BJ (cell line): ENCODE measurements around the gene HEPACAM. TPM values are rescaled to one million over a fixed set of nuclear protein-coding genes. Genes with fewer than 3 reads are reported as not detected.

ENCODE experiments used
- CTCF ChIA-PET: fragments of 350-600 bp; formaldehyde crosslinking; extraction: SDS; loops from one replicate; lab custom pipeline; 2021; ENCODE audit warnings: antibody characterized with exemption, inconsistent platforms; lab: Yijun Ruan, JAX
- POLR2A ChIA-PET: fragments of 300-600 bp; sonication (Branson Sonifier 250); formaldehyde crosslinking; extraction: SDS; loops from one replicate; lab custom pipeline; 2021; ENCODE audit warnings: antibody characterized with exemption; lab: Charles Lee
- DNase-seq: peaks from one replicate; pipeline ENCODE4 v3.0.0-alpha.2; 2011; ENCODE audit warnings: low read depth
- H3K27me3 ChIP-seq: 2 replicates; pipeline ENCODE4 v1.6.0; 2011; ENCODE audit warnings: low read length; ENCODE audit not compliant: control insufficient read depth, insufficient read depth
- H3K36me3 ChIP-seq: 2 replicates; pipeline ENCODE4 v1.5.1; 2011; ENCODE audit warnings: low read length; ENCODE audit not compliant: control insufficient read depth, insufficient read depth
- H3K4me3 ChIP-seq: 2 replicates; pipeline ENCODE4 v1.5.1; 2011; ENCODE audit warnings: low read depth, mild to moderate bottlenecking, control low read depth, low read length
- polyA plus RNA-seq: library from polyadenylated mRNA; depleted of rRNA; stranded (reverse); fragments of >200 nt; gene quantifications from 2 replicates; pipeline ENCODE4 v1.2.3, GENCODE V29; 2011
- TF ChIP-seq, protein P1 (sequence below): IDR thresholded peaks from 2 replicates; pipeline ENCODE4 v1.5.1; 2011; ENCODE audit warnings: low read depth, mild to moderate bottlenecking, control low read depth, inconsistent platforms, low read length, moderate library complexity; ENCODE audit not compliant: insufficient read depth

HEPACAM gene
- polyA plus RNA-seq, 1 experiment: 0.06 TPM

DNA sequence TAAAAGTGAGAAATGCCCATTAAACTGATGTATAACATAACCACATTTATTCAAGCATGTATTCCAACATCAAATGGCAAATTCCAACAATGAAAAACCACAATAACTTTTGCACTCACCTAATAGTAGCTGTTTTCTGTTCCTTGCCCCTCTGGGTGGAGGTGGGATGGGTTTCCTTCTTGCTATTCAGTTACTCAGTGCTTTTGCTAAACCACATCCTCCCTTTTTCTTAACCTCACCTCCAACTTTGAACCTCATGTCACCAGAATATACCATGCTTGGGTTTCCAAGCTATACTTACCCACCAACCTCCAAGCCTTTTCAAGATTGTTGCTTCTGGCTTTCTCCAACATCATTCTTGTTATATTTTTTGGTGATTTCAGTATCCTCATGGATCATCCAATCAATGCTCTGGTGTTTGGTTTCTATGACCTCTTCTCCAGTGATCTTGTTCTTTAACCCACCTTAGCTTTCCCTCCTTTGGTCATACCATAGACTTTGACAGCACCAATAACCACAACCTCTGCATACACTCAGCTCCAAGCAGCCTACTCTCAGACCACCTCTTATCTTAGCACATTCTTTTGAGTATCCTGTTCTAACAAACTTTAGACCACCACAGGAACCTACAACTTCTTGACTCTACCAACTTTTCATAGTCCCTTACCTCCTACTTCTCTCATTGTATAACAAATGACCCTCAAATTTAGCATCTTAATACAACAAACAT lies 14.9 kb upstream of the HEPACAM start:
- H3K4me3 ChIP-seq: no peak overlapping the region
- H3K27me3 ChIP-seq: no peaks in the 10 kb centered on the region
- DNase-seq: no peak
- CTCF ChIA-PET: interaction anchor here (0.6 to 1.2 kb wide), 2 partner anchors 478 to 549 kb away, joined by 3 read pairs; no protein-coding TSS in a partner anchor
- TF ChIP-seq, protein P1, sequence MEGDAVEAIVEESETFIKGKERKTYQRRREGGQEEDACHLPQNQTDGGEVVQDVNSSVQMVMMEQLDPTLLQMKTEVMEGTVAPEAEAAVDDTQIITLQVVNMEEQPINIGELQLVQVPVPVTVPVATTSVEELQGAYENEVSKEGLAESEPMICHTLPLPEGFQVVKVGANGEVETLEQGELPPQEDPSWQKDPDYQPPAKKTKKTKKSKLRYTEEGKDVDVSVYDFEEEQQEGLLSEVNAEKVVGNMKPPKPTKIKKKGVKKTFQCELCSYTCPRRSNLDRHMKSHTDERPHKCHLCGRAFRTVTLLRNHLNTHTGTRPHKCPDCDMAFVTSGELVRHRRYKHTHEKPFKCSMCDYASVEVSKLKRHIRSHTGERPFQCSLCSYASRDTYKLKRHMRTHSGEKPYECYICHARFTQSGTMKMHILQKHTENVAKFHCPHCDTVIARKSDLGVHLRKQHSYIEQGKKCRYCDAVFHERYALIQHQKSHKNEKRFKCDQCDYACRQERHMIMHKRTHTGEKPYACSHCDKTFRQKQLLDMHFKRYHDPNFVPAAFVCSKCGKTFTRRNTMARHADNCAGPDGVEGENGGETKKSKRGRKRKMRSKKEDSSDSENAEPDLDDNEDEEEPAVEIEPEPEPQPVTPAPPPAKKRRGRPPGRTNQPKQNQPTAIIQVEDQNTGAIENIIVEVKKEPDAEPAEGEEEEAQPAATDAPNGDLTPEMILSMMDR: no peak
- no peaks in the 10 kb centered on the region for H3K36me3 ChIP-seq
- POLR2A ChIA-PET: no interaction called here

- ChIA-PET CTCF (no interaction called here), POLR2A (no interaction called here)
- TF ChIP-seq, protein P1: no peak
- no peaks in the 10 kb centered on the region for H3K27me3 ChIP-seq
- peak; percentile 38 for DNase-seq
- no peak overlapping the region for H3K4me3 ChIP-seq
- no peaks in the 10 kb centered on the region for H3K36me3 ChIP-seq
Measured at GRCh38 chr11:124946735-124947141, 10.9 kb upstream of the HEPACAM start.

DNA sequence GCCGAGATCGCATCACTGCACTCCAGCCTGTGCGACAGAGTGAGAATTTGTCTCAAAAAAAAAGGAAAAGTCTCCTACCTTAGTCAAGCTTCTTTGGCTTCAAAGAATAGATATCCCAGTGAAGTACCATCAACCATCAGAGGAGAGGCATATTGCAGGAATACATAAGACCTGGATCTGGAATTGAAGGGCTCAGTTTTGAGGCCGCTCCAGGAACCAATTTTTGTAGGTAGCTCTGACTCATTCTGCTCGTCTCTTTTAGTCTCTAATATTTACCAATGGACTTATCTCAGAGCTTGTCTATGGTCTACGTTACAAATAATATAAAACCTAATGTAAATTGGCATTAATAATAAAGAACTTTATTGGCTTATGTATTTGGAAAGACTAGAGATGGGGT lies 10.0 kb upstream of the HEPACAM start:
- TF ChIP-seq, protein P1: no peak
- no peaks in the 10 kb centered on the region for H3K27me3 ChIP-seq
- H3K4me3 ChIP-seq: no peak overlapping the region
- H3K36me3 ChIP-seq: no peaks in the 10 kb centered on the region
- ChIA-PET CTCF (interaction anchor here (0.7 to 2.1 kb wide), 3 partner anchors 11 to 237 kb away, joined by 3 to 6 read pairs (median 4); partner anchors contain the start of gene HEPACAM), POLR2A (no interaction called here)
- DNase-seq: no peak

GRCh38 chr11:124944565-124944964 lies 8.7 kb upstream of the HEPACAM start:
- no peaks in the 10 kb centered on the region for H3K27me3 ChIP-seq
- H3K4me3 ChIP-seq: no peak overlapping the region
- no peaks in the 10 kb centered on the region for H3K36me3 ChIP-seq
- TF ChIP-seq, protein P1: no peak
- no peak for DNase-seq
- CTCF ChIA-PET: interaction anchor here (1.0 to 2.1 kb wide), 4 partner anchors 9 to 108 kb away, joined by 3 to 6 read pairs (median 4); partner anchors contain the start of gene HEPACAM
- POLR2A ChIA-PET: no interaction called here

DNA sequence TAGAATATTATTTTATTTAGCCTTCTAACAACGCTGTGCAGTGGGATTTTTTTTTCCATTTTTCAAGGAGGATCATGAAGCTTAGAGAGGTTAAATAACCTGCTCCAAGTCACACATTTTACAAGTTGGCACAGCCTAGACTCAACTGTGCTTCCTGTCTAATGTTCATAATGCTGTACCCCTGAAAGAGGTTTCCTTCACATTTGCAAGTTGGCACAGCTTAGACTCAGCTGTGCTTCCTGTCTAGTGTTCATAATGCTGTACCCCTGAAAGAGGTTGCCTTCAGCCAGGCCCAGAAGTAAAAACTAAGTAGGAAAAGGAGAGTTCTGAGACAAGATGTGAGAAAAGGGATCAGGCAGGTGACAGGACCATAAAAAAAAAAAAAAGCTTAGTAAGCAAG lies 7.9 kb upstream of the HEPACAM start:
- CTCF ChIA-PET: interaction anchor here (1.0 to 2.1 kb wide), 5 partner anchors 9 to 107 kb away, joined by 3 to 6 read pairs (median 3); partner anchors contain the start of gene HEPACAM
- H3K27me3 ChIP-seq: no peaks in the 10 kb centered on the region
- TF ChIP-seq, protein P1: no peak
- no peak for DNase-seq
- H3K36me3 ChIP-seq: no peaks in the 10 kb centered on the region
- POLR2A ChIA-PET: interaction anchor here (0.6 kb wide), 1 partner anchor 270 kb away, joined by 4 read pairs; the partner anchor contains the start of gene SPA17
- H3K4me3 ChIP-seq: no peak overlapping the region
